Activated CD4-positive, alpha-beta T cell treated with anti-CD3 and anti-CD28 coated beads for 36 hours (primary cell): ENCODE results near the gene CNDP1. TPM values are rescaled to one million over a fixed set of nuclear protein-coding genes. Genes with fewer than 3 reads are reported as not detected.
"Not testable (repeated sequence)": the region's sequence is repeated elsewhere in the genome, so short reads cannot be mapped to it uniquely, and the experiment has no call there.

Source experiments
- ATAC-seq: fragments of 200-7000 bp; cut with Tn5 transposase; one replicate; pipeline ENCODE4 v1.10.0; 2021; ENCODE audit warnings: mild to moderate bottlenecking, moderate library complexity
- CTCF ChIA-PET: fragments of 350-600 bp; sonication (Branson Sonifier 250); formaldehyde crosslinking; loops from one replicate; lab custom pipeline; 2021; ENCODE audit warnings: antibody characterized with exemption; lab: Charles Lee
- POLR2A ChIA-PET: fragments of 350-600 bp; sonication (Branson Sonifier 250); formaldehyde crosslinking; loops from one replicate; lab custom pipeline; 2021; ENCODE audit warnings: antibody characterized with exemption, inconsistent platforms; lab: Charles Lee
- DNase-seq: peaks from one replicate; pipeline ENCODE4 v3.0.0-alpha.2; 2020
- H3K27ac Mint-ChIP-seq: one replicate; pipeline ENCODE4 v1.8.0; 2021; ENCODE audit warnings: mixed read lengths
- H3K27me3 Mint-ChIP-seq: one replicate; pipeline ENCODE4 v1.8.0; 2021; ENCODE audit warnings: mixed read lengths
- H3K36me3 Mint-ChIP-seq: one replicate; pipeline ENCODE4 v1.8.0; 2021; ENCODE audit warnings: low read depth, mixed read lengths
- H3K4me1 Mint-ChIP-seq: one replicate; pipeline ENCODE4 v1.8.0; 2021; ENCODE audit warnings: mixed read lengths
- H3K4me3 Mint-ChIP-seq: one replicate; pipeline ENCODE4 v1.8.0; 2021; ENCODE audit warnings: mild to moderate bottlenecking, moderate library complexity, mixed read lengths
- H3K9me3 Mint-ChIP-seq: one replicate; pipeline ENCODE4 v1.8.0; 2021; ENCODE audit warnings: low read depth, mixed read lengths
- intact Hi-C, 2 experiments: fragments of 100-400 bp; cut with DNase I in 1 of 2; cut with micrococcal nuclease in 1 of 2; formaldehyde crosslinking; loops; one replicate each; pipeline versions ENCODE4 v1.14.2 to v1.15.1; 2022 to 2024; cut with DNase I, micrococcal nuclease
- total RNA-seq, 2 experiments: library from RNA; stranded (reverse); gene quantifications; one replicate each; pipeline ENCODE4 v1.2.3, GENCODE V29; 2021

Gene CNDP1
- total RNA-seq, 2 experiments from 2014 or later, result not detected

GRCh38 chr18:74549591-74550104, 15.3 kb downstream of the CNDP1 start:
- Mint-ChIP-seq H3K27me3 (peaks cover 5% of the 10 kb centered on the region), H3K27ac (no peak overlapping the region), H3K36me3 (no peaks in the 10 kb centered on the region), H3K9me3 (peaks cover 16% of the 10 kb centered on the region), H3K4me3 (no peak overlapping the region), H3K4me1 (no peaks in the 10 kb centered on the region)
- POLR2A ChIA-PET, result no interaction called here
- DNase-seq (no peak), ATAC-seq (no peak)
- intact Hi-C loops, result no loop called here
- CTCF ChIA-PET, result interaction anchor here (0.7 to 1.2 kb wide), 2 partner anchors 9 to 197 kb away, joined by 3 read pairs; no protein-coding TSS in a partner anchor

- DNase-seq, result no peak
- Mint-ChIP-seq H3K9me3 (peaks cover 16% of the 10 kb centered on the region), H3K4me1 (no peaks in the 10 kb centered on the region), H3K4me3 (no peak overlapping the region), H3K27ac (no peak overlapping the region), H3K27me3 (peaks cover 5% of the 10 kb centered on the region), H3K36me3 (no peaks in the 10 kb centered on the region)
- intact Hi-C loops, result no loop called here
- ChIA-PET CTCF (interaction anchor here (0.6 to 1.6 kb wide), 12 partner anchors 13 to 1103 kb away, joined by 3 to 27 read pairs (median 4); no protein-coding TSS in a partner anchor), POLR2A (no interaction called here)
- ATAC-seq, result no peak
These were observed 16.6 kb downstream of the CNDP1 start for GRCh38 chr18:74550886-74551285.

- POLR2A ChIA-PET, result no interaction called here
- no peak for DNase-seq
- Mint-ChIP-seq H3K27me3 (peaks cover 5% of the 10 kb centered on the region), H3K4me1 (no peaks in the 10 kb centered on the region), H3K27ac (no peak overlapping the region), H3K9me3 (peaks cover 16% of the 10 kb centered on the region), H3K36me3 (no peaks in the 10 kb centered on the region), H3K4me3 (no peak overlapping the region)
- intact Hi-C loops, result no loop called here
- no peak for ATAC-seq
- CTCF ChIA-PET, result interaction anchor here (0.6 to 1.6 kb wide), 37 partner anchors 8 to 618 kb away, joined by 3 to 27 read pairs (median 4); no protein-coding TSS in a partner anchor
These were observed 17.2 kb downstream of the CNDP1 start for GRCh38 chr18:74551452-74551851.

- H3K27me3 Mint-ChIP-seq, result peaks cover 5% of the 10 kb centered on the region
- H3K36me3 Mint-ChIP-seq, result no peaks in the 10 kb centered on the region
- ChIA-PET POLR2A (no interaction called here), CTCF (interaction anchor here (0.6 to 1.6 kb wide), 40 partner anchors 9 to 619 kb away, joined by 3 to 27 read pairs (median 4); no protein-coding TSS in a partner anchor)
- H3K27ac Mint-ChIP-seq, result no peak overlapping the region
- peaks cover 16% of the 10 kb centered on the region for H3K9me3 Mint-ChIP-seq
- peak; percentile 88 for DNase-seq
- peak; percentile 100 for ATAC-seq
- no peaks in the 10 kb centered on the region for H3K4me1 Mint-ChIP-seq
- H3K4me3 Mint-ChIP-seq, result no peak overlapping the region
- intact Hi-C loops, result loop anchor here (1.0 kb wide), 2 partner anchors 199 to 356 kb away; no protein-coding TSS in a partner anchor
These were observed 17.7 kb downstream of the CNDP1 start for GRCh38 chr18:74551936-74552555.

GRCh38 chr18:74556126-74556525, 21.8 kb downstream of the CNDP1 start:
- intact Hi-C loops, result no loop called here
- peaks cover 5% of the 10 kb centered on the region for H3K27me3 Mint-ChIP-seq
- H3K36me3 Mint-ChIP-seq, result no peaks in the 10 kb centered on the region
- H3K27ac Mint-ChIP-seq, result no peak overlapping the region
- no peak overlapping the region for H3K4me3 Mint-ChIP-seq
- ChIA-PET CTCF (no interaction called here), POLR2A (no interaction called here)
- DNase-seq, result no peak
- H3K4me1 Mint-ChIP-seq, result no peaks in the 10 kb centered on the region
- no peak for ATAC-seq
- no peaks in the 10 kb centered on the region for H3K9me3 Mint-ChIP-seq

- CTCF ChIA-PET, result interaction anchor here (0.6 kb wide), 1 partner anchor 19 kb away, joined by 3 read pairs; no protein-coding TSS in a partner anchor
- no peaks in the 10 kb centered on the region for H3K9me3 Mint-ChIP-seq
- H3K27ac Mint-ChIP-seq, result no peak overlapping the region
- intact Hi-C loops, result no loop called here
- ATAC-seq (no peak), DNase-seq (no peak)
- no peaks in the 10 kb centered on the region for H3K4me1 Mint-ChIP-seq
- no peak overlapping the region for H3K4me3 Mint-ChIP-seq
- POLR2A ChIA-PET, result no interaction called here
- H3K27me3 Mint-ChIP-seq, result peaks cover 3% of the 10 kb centered on the region
- no peaks in the 10 kb centered on the region for H3K36me3 Mint-ChIP-seq
These were observed 23.8 kb downstream of the CNDP1 start for GRCh38 chr18:74558096-74558495.

GRCh38 chr18:74562131-74562730, 27.9 kb downstream of the CNDP1 start:
- ChIA-PET CTCF (interaction anchor here (3.1 kb wide), 1 partner anchor 10 kb away, joined by 11 read pairs; no protein-coding TSS in a partner anchor), POLR2A (no interaction called here)
- H3K36me3 Mint-ChIP-seq, result no peaks in the 10 kb centered on the region
- intact Hi-C loops, result no loop called here
- H3K9me3 Mint-ChIP-seq, result peaks cover 7% of the 10 kb centered on the region
- no peak overlapping the region for H3K4me3 Mint-ChIP-seq
- DNase-seq, result no peak
- H3K27me3 Mint-ChIP-seq, result no peaks in the 10 kb centered on the region
- H3K4me1 Mint-ChIP-seq, result no peaks in the 10 kb centered on the region
- H3K27ac Mint-ChIP-seq, result no peak overlapping the region
- ATAC-seq, result no peak

GRCh38 chr18:74562775-74563174, 28.5 kb downstream of the CNDP1 start:
- no peak overlapping the region for H3K27ac Mint-ChIP-seq
- no peaks in the 10 kb centered on the region for H3K36me3 Mint-ChIP-seq
- POLR2A ChIA-PET, result no interaction called here
- CTCF ChIA-PET, result interaction anchor here (2.1 kb wide), 1 partner anchor 11 kb away, joined by 10 read pairs; no protein-coding TSS in a partner anchor
- ATAC-seq (no peak), DNase-seq (no peak)
- H3K4me3 Mint-ChIP-seq, result no peak overlapping the region
- H3K4me1 Mint-ChIP-seq, result no peaks in the 10 kb centered on the region
- no peaks in the 10 kb centered on the region for H3K27me3 Mint-ChIP-seq
- H3K9me3 Mint-ChIP-seq, result peaks cover 7% of the 10 kb centered on the region
- intact Hi-C loops, result no loop called here

GRCh38 chr18:74563999-74564398, 29.7 kb downstream of the CNDP1 start:
- intact Hi-C loops, result no loop called here
- peaks cover 7% of the 10 kb centered on the region for H3K9me3 Mint-ChIP-seq
- peaks cover 11% of the 10 kb centered on the region for H3K27me3 Mint-ChIP-seq

GRCh38 chr18:74565164-74565563, 30.9 kb downstream of the CNDP1 start:
- DNase-seq, ATAC-seq, H3K4me1 Mint-ChIP-seq, H3K27ac Mint-ChIP-seq, H3K9me3 Mint-ChIP-seq, H3K36me3 Mint-ChIP-seq, H3K4me3 Mint-ChIP-seq, intact Hi-C loops, POLR2A ChIA-PET: not testable (repeated sequence)
- H3K27me3 Mint-ChIP-seq, result peaks cover 15% of the 10 kb centered on the region
- CTCF ChIA-PET, result interaction anchor here (0.6 kb wide), 1 partner anchor 450 kb away, joined by 3 read pairs; no protein-coding TSS in a partner anchor

More at GRCh38 chr18:74563999-74564398, 29.7 kb downstream of the CNDP1 start:
- H3K4me1 Mint-ChIP-seq, result no peaks in the 10 kb centered on the region
- ChIA-PET POLR2A (no interaction called here), CTCF (interaction anchor here (0.6 to 2.1 kb wide), 4 partner anchors 8 to 349 kb away, joined by 3 to 10 read pairs (median 3); no protein-coding TSS in a partner anchor)
- H3K36me3 Mint-ChIP-seq, result no peaks in the 10 kb centered on the region
- H3K27ac Mint-ChIP-seq, result no peak overlapping the region
- DNase-seq (no peak), ATAC-seq (no peak)
- H3K4me3 Mint-ChIP-seq, result no peak overlapping the region

- H3K36me3 Mint-ChIP-seq, H3K4me3 Mint-ChIP-seq, ATAC-seq, H3K9me3 Mint-ChIP-seq, POLR2A ChIA-PET, DNase-seq, intact Hi-C loops, CTCF ChIA-PET, H3K4me1 Mint-ChIP-seq, H3K27ac Mint-ChIP-seq: not testable (repeated sequence)
- peaks cover 16% of the 10 kb centered on the region for H3K27me3 Mint-ChIP-seq
These were observed 31.7 kb downstream of the CNDP1 start for GRCh38 chr18:74565993-74566392.
